ENCODE data around the gene ANXA8. TPM values are rescaled to one million over a fixed set of nuclear protein-coding genes. Genes with fewer than 3 reads are reported as not detected.

ANXA8 gene
- total RNA-seq, 1 experiment from 2014 or later, result not detected

Other genes with a start within 250 kb of the ANXA8 start
- not detected in 2 replicates for gene GDF10, start 183.9 kb downstream of the ANXA8 start, total RNA-seq (2014; rRNA removed)
- not detected in 2 replicates for gene GDF2, start 161.7 kb downstream of the ANXA8 start, total RNA-seq (2014; rRNA removed)
- gene RBP3, start 135.8 kb downstream of the ANXA8 start, total RNA-seq (2014; rRNA removed), result not detected in 2 replicates
- gene ZNF488, start 99.8 kb downstream of the ANXA8 start, total RNA-seq (2014; rRNA removed), result 0.11 TPM in 1 of 2 replicates, not detected in the other
- gene FAM25G, start 7.6 kb upstream of the ANXA8 start, total RNA-seq (2014; rRNA removed), result not detected in 2 replicates
- 2.2 and 2.3 TPM in 2 replicates for gene AGAP9, start 39.5 kb upstream of the ANXA8 start, total RNA-seq (2014; rRNA removed)